Heart left ventricle (tissue), 13 donors: ENCODE results near the gene WNT7B.

Experiments used
- POLR2A ChIP-seq, 2 donors: fragments of 450-650 bp; IDR thresholded peaks; one replicate each; pipeline ENCODE4 v1.6.1; 2017; ENCODE audit warnings: antibody characterized with exemption in 2 of 2, mild to moderate bottlenecking in 2 of 2, moderate library complexity in 2 of 2
- TF ChIP-seq, protein P1 (sequence below), 12 donors: fragments of 200-600 bp; sonication (generic) in 4 of 12; IDR thresholded peaks; one replicate each; pipeline versions ENCODE4 v1.5.0 to v1.8.0; 2018 to 2022; ENCODE audit warnings: antibody characterized with exemption in 12 of 12, mild to moderate bottlenecking in 5 of 12
- donor health status: ischemic (EF 13 %, LVEDD 7.1; RV severe dilation, severe dysfunction).
- donor health status: DM: no; HTN: yes; CAD: no.
- donor health status: DM: no; HTN: no; CAD: no.
- donor health status: ischemic (EF 25% LVEDD 6.9; RV normal size, moderate dysfunction).
- donor health status: ischemic (EF 25% LVEDD 5.7; RV mildly dilated, moderate dysfunction).
- donor health status: ischemic (EF 35%, LVEDD 5.7; RV mildly dilated, moderate dysfunction).
- donor health status: nonischemic (EF 11% LVEDD 7.7; RV severe dilation, severe dysfunction).
- donor health status: DM: yes; HTN: yes; CAD: no.
- donor health status: PGD.
- donor health status: ischemic (EF 29% LVEDD 5.4; RV normal size, mild dysfunction).
- donor health status: nonischemic (EF 23%, LVEDD 6.1; RV moderate dilation, normal function).

DNA sequence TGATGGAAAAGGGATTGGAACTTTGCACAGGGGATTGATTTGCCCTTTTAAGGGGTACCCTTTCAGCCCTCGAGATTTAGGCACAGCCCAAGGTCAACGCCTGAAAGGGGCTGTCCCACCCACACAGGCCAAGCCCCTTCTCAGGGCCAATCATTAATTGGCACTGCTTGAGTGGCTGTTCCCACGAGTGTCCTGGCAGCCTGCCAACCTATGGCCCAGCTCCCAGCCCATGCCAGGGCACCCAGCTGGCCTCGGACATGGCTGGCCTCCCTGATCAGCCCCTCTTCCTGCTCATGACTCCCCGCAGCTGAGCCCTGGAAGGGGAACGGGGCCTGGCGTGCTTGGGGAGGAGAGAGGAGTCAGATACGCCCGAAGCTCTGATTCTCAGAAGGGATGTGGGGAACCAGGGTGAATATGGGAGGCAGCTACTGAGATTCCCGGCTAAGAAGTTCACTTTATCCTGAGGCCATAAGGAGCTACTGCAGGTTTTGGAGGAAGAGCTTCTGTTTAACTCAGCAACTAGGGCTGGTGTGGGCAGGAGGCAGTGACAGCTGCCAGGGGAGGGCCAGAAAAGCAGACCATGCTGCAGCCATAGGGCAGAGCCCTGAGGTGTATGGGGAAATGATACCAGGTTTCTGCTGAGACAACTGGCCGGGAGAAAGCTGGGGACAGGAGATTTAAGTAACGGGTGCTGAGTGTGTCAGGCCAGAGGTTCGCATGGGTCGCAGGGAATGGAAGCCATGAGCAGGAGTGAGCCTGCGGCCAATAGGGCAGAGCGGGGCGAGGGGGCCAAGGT, 30.0 kb downstream of the WNT7B start:
- no peak for TF ChIP-seq POLR2A (IDR thresholded peaks at IDR 0.05)
- TF ChIP-seq, protein P1, sequence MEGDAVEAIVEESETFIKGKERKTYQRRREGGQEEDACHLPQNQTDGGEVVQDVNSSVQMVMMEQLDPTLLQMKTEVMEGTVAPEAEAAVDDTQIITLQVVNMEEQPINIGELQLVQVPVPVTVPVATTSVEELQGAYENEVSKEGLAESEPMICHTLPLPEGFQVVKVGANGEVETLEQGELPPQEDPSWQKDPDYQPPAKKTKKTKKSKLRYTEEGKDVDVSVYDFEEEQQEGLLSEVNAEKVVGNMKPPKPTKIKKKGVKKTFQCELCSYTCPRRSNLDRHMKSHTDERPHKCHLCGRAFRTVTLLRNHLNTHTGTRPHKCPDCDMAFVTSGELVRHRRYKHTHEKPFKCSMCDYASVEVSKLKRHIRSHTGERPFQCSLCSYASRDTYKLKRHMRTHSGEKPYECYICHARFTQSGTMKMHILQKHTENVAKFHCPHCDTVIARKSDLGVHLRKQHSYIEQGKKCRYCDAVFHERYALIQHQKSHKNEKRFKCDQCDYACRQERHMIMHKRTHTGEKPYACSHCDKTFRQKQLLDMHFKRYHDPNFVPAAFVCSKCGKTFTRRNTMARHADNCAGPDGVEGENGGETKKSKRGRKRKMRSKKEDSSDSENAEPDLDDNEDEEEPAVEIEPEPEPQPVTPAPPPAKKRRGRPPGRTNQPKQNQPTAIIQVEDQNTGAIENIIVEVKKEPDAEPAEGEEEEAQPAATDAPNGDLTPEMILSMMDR (IDR thresholded peaks at IDR 0.05), result no peak
